COLO829 (cell line): ENCODE measurements around the gene ELOVL1.
"Not testable (repeated sequence)": the region's sequence is repeated elsewhere in the genome, so short reads cannot be mapped to it uniquely, and the experiment has no call there.

Experiments used
- DNase-seq: peaks from one replicate; pipeline ENCODE4 v3.0.0; 2012; ENCODE audit warnings: low spot score

Gene ELOVL1

DNA sequence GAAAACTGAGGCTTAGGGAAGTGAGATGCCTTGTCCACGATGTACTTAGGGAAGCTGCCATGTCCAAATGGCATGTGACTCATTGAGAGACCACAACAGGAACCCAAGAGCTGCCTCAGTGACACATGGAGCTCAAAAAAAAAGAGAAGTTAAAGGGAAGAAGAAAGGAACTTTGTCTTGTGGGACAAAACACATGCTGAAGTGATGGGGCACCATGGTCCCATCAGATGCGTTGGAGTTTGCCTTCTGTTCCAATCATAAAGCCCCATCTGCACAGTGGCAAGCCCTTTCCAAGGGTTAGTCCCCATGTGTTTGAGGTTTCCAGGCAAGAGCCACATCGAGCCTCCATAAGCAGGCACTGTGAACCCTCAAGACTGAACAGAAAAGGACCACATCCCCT lies 13.8 kb upstream of the ELOVL1 start:
- DNase-seq, result no peak

DNA sequence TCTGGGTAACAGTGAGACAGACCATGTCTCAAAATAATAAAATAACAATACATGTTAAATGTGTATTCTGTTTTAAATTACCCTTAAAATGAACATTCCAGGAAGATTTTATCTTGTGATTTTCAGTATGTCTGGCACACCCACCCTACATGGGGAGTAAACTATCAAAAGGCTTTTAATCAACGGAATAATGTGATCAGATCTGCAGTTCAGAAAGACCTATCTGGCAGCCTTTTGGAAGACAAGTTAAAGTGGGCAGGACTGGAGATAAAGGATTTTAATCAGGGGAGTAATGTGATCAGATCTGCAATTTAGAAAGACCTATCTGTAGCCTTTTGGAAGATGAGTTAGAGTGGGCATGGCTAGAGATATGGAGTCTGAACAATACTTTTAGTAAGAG lies 11.7 kb upstream of the ELOVL1 start:
- no peak for DNase-seq

DNA sequence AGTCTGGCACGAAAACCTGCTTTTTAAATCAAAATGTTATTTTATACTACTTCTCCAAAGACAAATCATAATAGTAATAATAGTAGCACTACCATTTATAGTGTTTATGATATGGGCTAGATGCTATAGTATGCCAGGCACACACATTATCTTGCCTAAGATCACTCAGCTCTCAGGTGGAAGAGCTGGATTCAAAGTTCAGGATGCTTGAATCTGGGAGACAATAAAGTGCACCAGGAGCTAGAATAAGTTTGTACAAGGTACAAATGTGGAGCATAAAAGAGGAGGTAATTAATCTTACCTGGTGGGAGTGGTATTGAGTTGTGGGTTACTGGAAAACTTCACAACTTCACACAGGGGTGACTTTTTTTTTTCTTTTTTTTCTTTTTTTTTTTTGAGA lies 10.0 kb upstream of the ELOVL1 start:
- DNase-seq, result no peak

DNA sequence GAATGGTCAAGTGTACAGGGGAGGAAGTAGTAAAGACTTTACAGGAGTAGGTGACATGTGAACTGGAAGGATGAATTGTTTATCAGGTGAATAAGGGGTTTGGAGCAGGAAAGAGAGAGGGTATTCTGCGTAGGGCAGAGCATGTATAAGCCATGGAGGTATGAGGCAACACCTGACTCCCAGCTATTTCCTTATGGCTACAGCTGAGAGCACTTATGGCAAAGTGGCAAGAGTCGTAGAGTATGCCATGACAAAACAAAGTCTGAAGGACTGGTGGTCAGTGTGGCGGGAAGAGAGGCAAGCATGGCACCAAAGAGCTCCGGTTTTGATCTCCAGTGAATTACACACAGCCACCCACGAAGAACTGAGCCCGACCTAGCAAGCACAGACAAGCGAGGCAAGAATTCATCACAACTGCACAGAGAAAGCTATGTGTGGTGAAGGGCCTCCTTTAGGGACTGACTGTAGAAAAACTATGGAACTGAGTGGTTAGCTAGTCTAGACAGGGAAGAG lies 9.0 kb upstream of the ELOVL1 start:
- no peak for DNase-seq

DNA sequence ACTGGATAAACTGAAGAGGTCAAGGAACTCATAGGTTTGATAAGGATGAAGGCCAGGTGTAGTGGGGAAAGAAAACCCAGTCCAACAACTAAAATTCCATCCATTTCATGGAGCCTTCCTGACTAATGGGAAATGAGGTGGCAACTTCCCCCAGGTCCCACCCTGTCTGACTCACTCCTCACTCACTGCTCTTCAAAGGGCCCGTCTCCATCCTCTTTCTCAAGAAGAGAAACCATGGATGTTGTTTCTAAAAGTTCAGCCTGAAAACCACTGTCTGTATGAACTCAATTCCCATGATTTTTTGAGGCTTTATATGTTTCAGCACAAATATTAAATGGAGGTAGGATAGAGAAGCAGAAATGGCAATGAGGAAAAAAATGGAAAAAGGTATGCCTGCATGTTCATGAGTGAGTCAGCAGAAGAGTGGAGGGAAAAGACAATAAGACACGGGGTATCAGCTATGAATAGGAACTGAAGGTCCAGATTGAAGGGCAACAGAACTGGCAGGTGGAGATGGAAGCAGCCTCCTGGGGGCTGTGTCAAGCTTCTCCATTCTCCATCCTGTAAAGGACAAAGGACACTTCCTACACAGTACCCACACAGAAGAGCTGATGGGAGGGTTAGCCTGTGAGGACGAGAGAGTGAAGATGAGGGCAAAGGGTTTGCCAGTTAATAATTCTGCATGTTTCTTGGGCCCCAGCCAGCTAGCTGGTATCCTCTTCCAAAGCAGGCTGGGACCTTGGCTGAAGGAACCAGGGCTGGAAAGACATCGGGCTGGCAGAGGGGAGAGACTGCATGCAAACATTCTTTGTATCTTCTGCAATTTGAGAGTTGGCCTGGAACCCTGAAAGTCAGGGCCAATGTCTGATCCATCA lies 5.5 kb upstream of the ELOVL1 start:
- no peak for DNase-seq

DNA sequence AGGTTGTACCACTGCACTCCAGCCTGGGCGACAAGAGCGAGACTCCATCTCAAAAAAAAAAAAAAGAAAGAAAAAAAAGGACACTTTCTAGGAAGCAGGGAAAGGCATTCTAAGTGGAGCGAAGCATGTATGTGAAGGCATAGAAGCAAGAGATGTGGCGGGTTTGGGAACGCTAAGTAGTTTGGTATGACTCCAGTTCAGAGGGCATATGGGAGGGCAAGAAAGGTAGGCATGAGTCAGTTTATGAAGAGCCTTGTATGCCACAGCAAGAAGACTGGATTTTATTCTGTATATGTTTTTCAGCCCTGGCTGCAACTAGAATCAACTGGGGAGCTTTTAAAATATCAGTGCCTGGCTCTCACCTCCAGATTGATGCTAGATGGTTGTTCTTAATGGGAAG lies 4.4 kb upstream of the ELOVL1 start:
- DNase-seq, result no peak

DNA sequence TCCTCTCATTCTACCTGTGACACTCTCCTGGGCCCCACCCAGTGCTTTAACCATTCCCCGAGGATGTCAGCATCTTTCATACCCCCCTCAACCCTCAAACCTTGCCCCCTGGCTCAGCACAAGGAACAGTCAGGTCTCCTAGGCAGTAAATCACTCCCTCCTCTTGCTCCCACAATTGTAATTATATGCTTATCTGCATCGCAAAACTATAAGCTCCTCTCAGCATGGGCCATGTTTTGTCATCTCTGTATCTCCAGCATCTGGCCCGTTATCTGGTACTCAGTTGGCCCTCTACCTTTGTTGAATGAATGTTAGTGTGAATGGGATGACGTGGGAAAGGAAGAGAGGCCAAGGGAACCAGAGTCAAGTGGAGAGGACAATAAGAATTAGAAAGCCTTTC lies 2.8 kb upstream of the ELOVL1 start:
- DNase-seq, result no peak

DNA sequence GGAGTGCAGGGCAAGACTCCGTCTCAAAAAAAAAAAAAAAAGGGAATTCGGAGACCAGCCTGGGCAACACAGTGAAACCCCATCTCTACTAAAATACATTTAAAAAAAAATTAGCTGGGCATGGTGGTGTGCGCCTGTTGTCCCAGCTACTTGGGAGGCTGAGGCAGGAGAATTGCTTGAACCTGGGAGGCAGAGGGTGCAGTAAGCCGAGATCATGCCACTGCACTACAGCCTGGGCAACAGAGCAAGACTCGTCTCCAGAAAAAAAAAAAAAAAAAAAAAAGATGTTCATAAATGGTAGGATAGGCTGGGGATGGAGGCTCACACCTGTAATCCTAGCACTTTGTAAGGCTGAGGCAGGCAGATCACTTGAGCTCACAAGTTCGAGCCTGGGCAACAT lies 2.0 kb upstream of the ELOVL1 start:
- not testable (repeated sequence) for DNase-seq

DNA sequence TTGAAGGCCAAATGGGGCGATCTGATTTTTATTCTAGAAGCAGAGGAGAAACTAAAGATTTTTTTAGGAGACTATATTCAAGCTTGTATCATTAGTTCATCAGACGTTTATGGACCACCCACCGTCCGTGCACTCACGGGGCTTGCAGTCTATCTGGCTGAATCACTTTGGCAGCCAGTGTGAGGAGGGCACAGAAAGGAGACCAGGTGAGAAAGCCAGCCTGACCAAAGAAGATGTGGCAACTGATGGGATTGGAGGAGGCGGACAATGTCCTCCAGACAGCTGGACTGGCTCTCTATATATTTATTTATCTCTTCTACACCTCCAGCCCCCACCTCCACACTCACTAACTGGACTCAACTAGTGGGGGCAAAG lies 822 bp upstream of the ELOVL1 start:
- DNase-seq, result no peak

DNA sequence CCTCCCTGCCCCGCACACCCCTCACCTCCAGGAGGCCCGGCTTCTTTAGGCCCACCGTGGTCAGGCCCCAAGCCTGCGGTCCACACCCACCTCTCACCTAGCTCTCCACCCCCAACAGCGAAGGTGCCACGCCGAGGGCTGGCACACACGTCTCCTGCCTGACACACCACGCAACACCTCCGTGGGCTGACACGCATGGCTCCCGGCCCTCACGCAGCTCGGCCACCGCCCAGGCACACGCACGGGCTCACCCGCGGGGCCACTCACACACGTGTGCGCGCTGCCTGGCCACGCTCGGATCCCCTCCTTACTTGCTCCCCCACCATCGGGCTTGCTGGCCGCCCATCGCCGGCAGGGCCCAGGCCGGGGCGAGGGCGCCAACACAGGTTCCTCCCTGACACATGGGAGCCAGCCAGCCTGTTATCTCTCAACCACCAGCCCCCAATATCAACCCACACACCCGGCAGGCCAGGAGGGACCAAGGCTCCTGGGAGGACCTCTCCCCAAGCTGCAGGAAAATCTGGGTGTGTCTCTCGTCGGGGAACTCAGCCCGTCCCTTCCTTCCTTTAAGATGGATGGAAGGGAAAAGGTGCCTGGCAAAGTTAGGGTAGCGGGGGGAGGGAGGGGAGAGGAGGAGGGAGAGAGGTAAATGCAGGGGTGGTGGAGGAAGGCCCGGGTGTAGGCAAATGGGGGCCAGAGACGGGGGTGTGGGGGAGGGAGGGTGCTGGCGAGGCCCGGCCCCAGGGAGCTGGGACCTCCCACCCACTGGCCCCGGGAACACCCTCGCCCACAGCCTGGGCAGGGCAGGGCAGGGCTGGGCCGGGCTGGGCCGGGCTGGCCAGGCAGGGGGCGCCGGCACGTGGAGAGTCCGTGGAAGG lies 546 bp downstream of the ELOVL1 start:
- no peak for DNase-seq

DNA sequence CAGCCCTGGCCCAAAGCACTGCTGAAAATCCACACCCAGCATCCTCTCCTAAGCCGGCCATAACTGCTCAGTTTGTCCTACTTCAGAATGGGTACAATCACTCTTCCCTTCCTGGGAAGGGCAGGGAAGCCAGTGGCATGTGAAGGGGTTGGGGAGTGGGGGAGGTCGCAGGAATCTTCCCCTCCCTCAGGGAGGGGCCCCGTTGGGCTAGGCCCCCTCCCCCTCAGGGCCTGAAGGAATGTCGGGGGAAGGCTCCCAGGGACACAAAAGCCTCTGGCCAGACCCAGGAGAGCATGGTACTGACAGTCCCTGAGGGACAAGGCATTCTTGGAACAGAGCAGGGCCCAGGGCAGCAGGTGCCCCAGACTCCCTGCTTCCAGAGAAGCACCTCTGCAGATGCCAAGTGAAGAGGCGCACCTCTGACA lies 1.2 kb downstream of the ELOVL1 start:
- DNase-seq, result no peak

DNA sequence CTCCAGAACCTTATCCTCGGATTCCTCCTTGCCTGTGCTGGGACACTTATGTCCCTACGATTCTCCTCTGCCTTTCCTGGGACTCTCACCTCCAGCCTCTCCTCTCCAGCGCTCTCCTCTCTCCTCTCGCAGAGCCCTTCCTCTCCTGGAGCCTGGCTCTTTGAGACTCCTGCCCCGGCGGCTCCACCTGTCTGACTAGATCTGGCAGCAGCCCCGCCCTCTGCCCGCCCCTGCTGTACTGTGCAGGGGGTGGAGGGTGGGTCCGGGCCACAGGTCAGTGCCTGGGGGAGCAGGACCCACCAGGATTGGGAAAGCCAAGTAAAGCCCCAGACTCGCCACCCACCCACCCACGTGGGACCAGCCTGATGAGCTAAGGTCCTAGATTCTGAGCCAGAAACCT lies 1.6 kb downstream of the ELOVL1 start:
- no peak for DNase-seq

DNA sequence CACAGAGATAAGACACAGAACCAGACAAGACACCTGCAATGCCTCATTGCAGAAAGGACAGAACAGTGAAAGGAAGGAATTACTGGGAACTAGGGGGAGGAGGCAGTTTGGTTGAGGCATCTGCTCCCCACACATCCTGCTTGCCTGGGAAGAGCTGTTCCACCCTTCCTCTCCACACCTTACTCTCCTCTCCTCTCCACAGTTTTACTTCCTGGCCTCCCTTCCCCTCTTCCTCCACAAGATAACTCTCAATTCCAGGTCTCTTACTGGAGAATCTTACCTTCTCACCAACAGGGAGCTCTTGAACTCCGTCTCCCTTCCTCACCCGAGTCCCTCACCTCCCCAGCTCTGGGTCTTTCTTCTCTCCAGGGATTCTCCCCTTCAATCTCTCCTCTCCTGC lies 2.1 kb downstream of the ELOVL1 start:
- DNase-seq, result no peak

DNA sequence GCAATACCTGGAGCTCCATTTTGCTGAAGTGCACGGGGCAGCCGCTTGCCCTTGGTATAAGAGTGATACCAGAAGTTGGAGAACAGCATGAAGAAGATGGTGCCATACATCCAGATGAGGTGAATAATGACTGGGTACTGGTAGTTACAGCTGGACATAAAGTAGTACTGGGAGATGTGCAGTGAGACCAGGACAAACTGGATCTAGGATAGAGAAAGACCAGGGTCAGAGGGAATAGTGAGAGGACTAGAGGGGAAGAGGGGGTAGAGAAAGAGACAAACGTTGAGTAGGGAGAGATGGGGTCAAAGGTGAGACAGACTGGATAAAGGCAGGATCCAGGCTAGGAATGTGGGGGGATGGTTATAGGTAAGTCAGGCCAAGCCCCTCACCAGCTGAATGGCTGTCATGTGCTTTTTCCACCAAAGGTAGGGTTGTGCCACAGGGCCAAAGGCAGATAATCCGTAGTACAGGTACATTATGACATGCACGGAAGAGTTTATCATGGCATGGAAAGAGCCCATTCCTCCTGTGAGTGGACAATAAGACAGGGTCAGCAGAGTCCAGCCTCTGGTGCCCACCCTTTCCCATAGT lies 3.8 kb downstream of the ELOVL1 start:
- no peak for DNase-seq

DNA sequence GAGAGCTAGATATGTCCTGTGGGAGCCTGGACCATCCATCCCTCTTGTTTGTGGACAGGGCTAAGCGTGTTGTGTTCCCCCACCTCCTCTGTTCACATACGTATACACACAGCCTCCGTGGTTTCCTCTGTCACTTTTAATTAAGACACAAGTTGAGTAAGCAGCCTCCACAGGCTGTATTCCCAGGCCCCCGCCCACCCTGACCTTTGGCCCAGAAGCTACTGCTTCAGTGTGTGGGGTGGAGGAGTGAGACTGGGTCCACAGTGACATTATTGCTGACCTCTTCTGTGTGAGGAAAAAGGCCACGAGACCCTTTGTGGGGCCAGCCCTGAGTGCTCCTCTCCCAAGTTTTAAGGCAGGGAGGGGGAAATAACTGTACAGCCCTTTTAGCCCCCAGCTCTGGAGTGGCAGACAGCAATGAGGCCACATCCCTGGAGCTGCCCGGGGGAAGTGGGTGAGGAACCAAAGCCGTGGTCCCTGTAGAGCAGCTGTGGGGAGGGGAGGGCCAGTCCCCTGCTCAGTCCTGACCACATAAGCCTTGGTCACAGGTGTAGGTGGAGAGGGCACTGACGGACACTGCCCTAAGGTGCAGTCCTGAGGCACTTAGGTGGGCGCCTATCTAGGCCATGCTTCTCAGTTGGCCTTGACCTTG lies 4.4 kb downstream of the ELOVL1 start:
- DNase-seq, result no peak

DNA sequence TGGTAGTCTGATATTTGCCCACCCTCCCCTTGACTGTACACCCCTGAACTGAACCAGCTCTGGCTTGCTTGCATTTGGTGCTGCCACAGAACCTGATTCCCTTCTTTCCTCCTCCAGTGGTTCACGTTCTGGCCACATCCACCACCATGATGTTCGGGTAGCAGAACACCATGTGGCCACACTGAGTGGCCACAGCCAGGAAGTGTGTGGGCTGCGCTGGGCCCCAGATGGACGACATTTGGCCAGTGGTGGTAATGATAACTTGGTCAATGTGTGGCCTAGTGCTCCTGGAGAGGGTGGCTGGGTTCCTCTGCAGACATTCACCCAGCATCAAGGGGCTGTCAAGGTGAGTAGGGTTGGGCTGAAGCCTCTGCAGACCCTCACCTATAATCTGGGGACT lies 7.2 kb downstream of the ELOVL1 start:
- DNase-seq, result no peak

DNA sequence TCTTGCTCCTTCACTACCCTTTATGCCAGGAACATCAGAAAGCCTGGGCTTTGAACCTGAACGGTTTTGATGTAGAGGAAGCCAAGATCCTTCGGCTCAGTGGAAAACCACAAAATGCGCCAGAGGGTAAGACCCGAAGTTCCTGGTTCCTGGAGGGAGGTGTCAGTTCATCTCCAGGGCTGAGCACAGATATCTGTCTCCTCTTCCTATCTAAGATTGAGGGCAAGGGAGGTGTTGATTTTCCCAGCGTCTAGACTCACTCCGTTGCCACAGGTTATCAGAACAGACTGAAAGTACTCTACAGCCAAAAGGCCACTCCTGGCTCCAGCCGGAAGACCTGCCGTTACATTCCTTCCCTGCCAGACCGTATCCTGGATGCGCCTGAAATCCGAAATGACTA lies 8.1 kb downstream of the ELOVL1 start:
- no peak for DNase-seq

DNA sequence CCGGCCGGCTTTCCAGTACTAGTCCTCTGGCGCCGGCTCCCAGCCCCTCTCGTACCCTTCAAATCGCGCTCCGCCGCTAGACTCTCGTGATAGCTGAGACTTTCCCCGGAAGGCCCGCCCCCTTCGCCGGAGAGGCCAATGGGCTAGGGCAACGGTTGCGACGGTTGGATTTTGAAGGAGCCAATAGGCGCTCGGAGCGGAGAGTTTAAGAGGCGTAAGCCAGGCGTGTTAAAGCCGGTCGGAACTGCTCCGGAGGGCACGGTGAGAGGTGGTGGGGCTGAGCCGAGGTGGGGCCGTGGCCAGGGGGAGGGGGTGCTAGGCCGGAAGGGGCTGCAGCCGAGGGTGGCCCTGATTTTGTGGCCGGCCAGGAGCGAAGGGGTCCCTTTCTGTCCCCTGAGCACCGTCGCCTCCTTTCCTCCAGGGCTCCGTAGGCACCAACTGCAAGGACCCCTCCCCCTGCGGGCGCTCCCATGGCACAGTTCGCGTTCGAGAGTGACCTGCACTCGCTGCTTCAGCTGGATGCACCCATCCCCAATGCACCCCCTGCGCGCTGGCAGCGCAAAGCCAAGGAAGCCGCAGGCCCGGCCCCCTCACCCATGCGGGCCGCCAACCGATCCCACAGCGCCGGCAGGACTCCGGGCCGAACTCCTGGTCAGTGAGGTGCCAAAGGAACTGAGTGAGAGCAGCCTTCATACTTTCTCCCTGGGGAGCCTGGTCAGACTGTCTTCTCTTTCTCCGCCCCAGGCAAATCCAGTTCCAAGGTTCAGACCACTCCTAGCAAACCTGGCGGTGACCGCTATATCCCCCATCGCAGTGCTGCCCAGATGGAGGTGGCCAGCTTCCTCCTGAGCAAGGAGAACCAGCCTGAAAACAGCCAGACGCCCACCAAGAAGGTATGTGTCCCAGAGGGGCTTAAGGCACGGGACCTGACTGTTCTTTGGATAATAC lies 8.8 kb downstream of the ELOVL1 start, which contains the start of gene CDC20:
CDC20 (plus strand) TSS at position 236 of the 948 bp plus-strand sequence; CDS start at position 471, 235 bp downstream.
- DNase-seq, result peak; percentile 91

DNA sequence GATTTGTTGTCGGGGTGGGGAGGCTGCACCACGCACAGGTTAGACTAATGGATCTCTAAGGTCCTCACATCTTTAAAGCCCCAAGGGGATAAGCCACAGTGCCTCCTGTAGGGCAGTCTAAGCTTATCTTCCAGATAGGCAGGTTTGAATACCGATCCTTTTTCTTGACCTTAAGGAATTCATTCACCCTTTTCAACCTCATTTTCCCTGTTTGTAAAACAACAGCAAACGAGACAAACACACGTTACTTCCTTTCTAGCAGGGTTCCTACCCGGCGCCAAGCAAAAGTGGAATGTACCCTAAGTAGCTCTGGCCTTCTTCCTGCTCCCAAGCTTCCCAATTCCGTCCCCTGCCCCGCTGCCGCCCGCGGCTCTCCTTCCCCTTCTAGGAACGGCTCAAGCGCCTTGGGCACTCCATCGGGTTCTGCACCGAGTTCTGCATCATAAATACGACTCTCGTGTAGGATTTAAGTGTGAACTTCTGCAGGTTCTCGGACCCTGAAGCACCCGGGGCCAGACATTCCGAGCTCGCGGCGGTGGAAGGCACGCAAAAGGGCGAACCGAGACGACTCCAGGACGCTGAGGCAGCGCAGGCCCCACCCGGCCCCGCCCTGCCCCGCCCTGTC lies 9.6 kb downstream of the ELOVL1 start:
- DNase-seq, result peak; percentile 61

DNA sequence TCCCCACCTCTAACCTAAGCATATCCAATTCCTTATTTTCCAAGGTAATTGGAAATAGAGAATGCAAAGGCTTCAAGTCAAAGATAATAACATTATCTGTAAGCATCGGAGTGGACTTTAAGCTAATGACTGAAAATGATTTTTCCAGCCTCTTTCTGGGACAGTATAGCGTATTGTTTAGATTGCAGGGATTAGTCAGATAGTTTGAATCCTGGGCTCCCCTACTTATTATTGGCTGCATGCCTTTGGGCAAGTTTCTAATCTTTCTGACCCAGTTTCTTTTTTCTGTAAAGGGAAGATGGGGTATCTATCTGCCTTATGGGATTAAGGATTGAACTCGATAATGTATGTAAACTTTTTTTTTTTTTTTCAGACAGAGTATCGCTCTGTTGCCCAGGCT lies 10.6 kb downstream of the ELOVL1 start:
- DNase-seq, result no peak
